T-helper 2 cell treated with Interferon-gamma antibody and Interleukin-4, amounts not matched to agents 100 ng/mL and 5 ng/mL, for 36 hours (primary cell): ENCODE measurements around the gene ARHGAP18. TPM values are rescaled to one million over a fixed set of nuclear protein-coding genes. Genes with fewer than 3 reads are reported as not detected.

Experiments used
- intact Hi-C: fragments of 100-400 bp; cut with micrococcal nuclease; formaldehyde crosslinking; loops from one replicate; pipeline ENCODE4 v1.15.1; 2023
- total RNA-seq: library from RNA; stranded (reverse); gene quantifications from 2 replicates; pipeline ENCODE4 v1.2.3, GENCODE V29; 2022

The ARHGAP18 gene
- total RNA-seq, 1 donor from 2014 or later = 12.4 TPM

GRCh38 chr6:129546702-129547101 is 163.3 kb downstream of the ARHGAP18 start:
- intact Hi-C loops = no loop called here

- intact Hi-C loops = no loop called here
Observed at GRCh38 chr6:129544892-129545612, 164.9 kb downstream of the ARHGAP18 start.

DNA sequence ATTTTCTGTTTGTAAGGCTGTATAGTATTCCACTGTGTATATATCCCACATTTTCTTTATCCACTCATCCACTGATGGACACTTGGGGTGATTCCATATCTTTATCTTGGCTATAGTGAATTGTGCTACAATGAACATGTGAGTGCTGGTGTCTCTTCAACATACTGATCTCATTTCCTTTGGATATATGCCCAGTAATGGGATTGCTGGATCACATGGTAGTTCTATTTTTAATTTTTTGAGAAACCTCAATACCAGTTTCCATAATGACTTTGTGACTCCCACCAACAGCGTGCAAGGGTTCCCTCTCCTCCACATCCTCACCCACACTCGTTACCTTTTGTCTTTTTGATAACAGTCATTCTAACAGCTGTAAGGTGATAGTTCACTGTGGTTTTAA is 166.0 kb downstream of the ARHGAP18 start:
- intact Hi-C loops = no loop called here

GRCh38 chr6:129542705-129543104 is 167.3 kb downstream of the ARHGAP18 start:
- intact Hi-C loops = no loop called here

GRCh38 chr6:129539032-129539431 is 170.9 kb downstream of the ARHGAP18 start:
- intact Hi-C loops = no loop called here

DNA sequence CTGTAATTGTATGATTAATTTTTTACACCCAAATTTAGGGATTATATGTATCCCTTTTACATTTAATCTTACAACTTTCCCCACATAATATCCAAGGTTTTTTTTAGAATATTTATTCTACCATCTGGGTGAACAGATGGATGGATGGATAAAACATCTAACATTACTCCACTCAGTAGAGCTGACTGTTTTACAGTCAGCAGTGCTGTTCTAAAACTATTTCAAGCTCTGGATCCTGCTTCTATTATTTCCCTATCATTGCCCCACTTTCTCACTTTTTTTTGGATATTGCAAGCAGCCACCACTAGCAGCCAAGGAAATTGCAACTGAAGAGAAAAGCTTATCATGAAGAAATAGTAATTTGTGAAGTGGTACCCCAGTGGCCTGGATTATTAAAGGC is 173.7 kb downstream of the ARHGAP18 start:
- intact Hi-C loops = no loop called here

GRCh38 chr6:129534926-129535325 is 175.1 kb downstream of the ARHGAP18 start:
- intact Hi-C loops = no loop called here

Other genes starting within 250 kb of the ARHGAP18 start
- not detected in 2 replicates for gene TMEM244, start 151.1 kb upstream of the ARHGAP18 start, total RNA-seq